Endothelial cell of umbilical vein (primary cell): Measurements from ENCODE around the gene HDAC9. TPM values are rescaled to one million over a fixed set of nuclear protein-coding genes. Genes with fewer than 3 reads are reported as not detected.

Source experiments
- BruUV-seq: library from RNA; stranded (reverse); fragments of 400-500 nt; replicated peaks from 2 replicates; lab custom pipeline; 2021; lab: Mats Ljungman, UMichigan
- CTCF ChIA-PET: fragments of 300-600, 350-600 bp; sonication (Branson Sonifier 250); formaldehyde crosslinking; loops from one replicate; lab custom pipeline; 2021; ENCODE audit warnings: antibody characterized with exemption, inconsistent platforms; lab: Charles Lee
- POLR2A ChIA-PET: fragments of 300-600, 350-600 bp; sonication (Branson Sonifier 250); formaldehyde crosslinking; loops from one replicate; lab custom pipeline; 2021; ENCODE audit warnings: antibody characterized with exemption, inconsistent platforms; lab: Charles Lee
- DNase-seq: peaks from one replicate; pipeline ENCODE4 v3.0.0-alpha.2; 2011; ENCODE audit warnings: low read depth, low spot score
- FAIRE-seq: peaks from 2 replicates; lab custom pipeline; 2011; peaks lifted over from hg19 to GRCh38; lab: Jason Lieb, UNC
- H2AFZ ChIP-seq: 2 replicates; pipeline ENCODE4 v1.6.0; 2012; ENCODE audit warnings: low read depth, low read length, control low read depth, inconsistent platforms
- H3K27ac ChIP-seq: 2 replicates; pipeline ENCODE4 v1.5.1; 2011; ENCODE audit warnings: low read depth, mild to moderate bottlenecking, control low read depth, low read length, moderate library complexity; ENCODE audit not compliant: insufficient read depth
- H3K27me3 ChIP-seq, 2 experiments: 2 replicates each; pipeline versions ENCODE4 v1.6.0 to v1.6.1; 2011; ENCODE audit warnings: low read length in 2 of 2, mixed read lengths in 1 of 2; ENCODE audit not compliant: control insufficient read depth in 2 of 2, insufficient read depth in 2 of 2
- H3K36me3 ChIP-seq, 2 experiments: 2 replicates in 1 of 2; 3 replicates in 1 of 2; pipeline ENCODE4 v1.5.1; 2011; ENCODE audit warnings: low read length in 2 of 2, mild to moderate bottlenecking in 1 of 2, moderate library complexity in 1 of 2; ENCODE audit not compliant: control insufficient read depth in 2 of 2, insufficient read depth in 2 of 2; ENCODE audit errors: extremely low read depth in 1 of 2
- H3K4me1 ChIP-seq: 3 replicates; pipeline ENCODE4 v1.5.1; 2011; ENCODE audit warnings: mild to moderate bottlenecking, low read length; ENCODE audit not compliant: control insufficient read depth, insufficient read depth; ENCODE audit errors: extremely low read depth
- H3K4me2 ChIP-seq: 2 replicates; pipeline ENCODE4 v1.6.1; 2011; ENCODE audit warnings: low read length, control low read depth, mixed read lengths; ENCODE audit not compliant: insufficient read depth
- H3K4me3 ChIP-seq, 3 experiments: fragments of 200-600 bp in 1 of 3; sonication (generic), shearing (Covaris generic) in 1 of 3; replicated peaks in 1 of 3; 2 replicates each; pipeline ENCODE4 v1.5.1; 2011 to 2016; ENCODE audit warnings: control low read depth in 3 of 3, low read length in 3 of 3, mild to moderate bottlenecking in 2 of 3, inconsistent platforms in 1 of 3, low read depth in 1 of 3, moderate library complexity in 1 of 3; ENCODE audit not compliant: insufficient read depth in 1 of 3
- H3K79me2 ChIP-seq: 2 replicates; pipeline ENCODE4 v1.6.0; 2012; ENCODE audit warnings: low read length, inconsistent platforms; ENCODE audit not compliant: control insufficient read depth, insufficient read depth
- H3K9ac ChIP-seq: replicated peaks from 2 replicates; pipeline ENCODE3; 2011; ENCODE audit warnings: low read length, control low read depth; ENCODE audit not compliant: insufficient read depth; ENCODE audit errors: extremely low read depth
- H3K9me1 ChIP-seq: replicated peaks from 3 replicates; pipeline ENCODE4 v1.6.0; 2011; ENCODE audit warnings: mild to moderate bottlenecking, low read length; ENCODE audit not compliant: control insufficient read depth, insufficient read depth; ENCODE audit errors: extremely low read depth
- H3K9me3 ChIP-seq: replicated peaks from 2 replicates; pipeline ENCODE4 v1.5.1; 2012; ENCODE audit warnings: low read length, inconsistent platforms; ENCODE audit not compliant: control insufficient read depth, insufficient read depth
- H4K20me1 ChIP-seq: replicated peaks from 2 replicates; pipeline ENCODE3; 2011; ENCODE audit warnings: mild to moderate bottlenecking, low read length; ENCODE audit not compliant: control insufficient read depth, insufficient read depth; ENCODE audit errors: extremely low read depth
- EZH2 ChIP-seq: IDR thresholded peaks from 2 replicates; pipeline ENCODE4 v1.6.1; 2012; ENCODE audit warnings: borderline replicate concordance, low read depth, mild to moderate bottlenecking, moderate library complexity, low read length, inconsistent platforms; ENCODE audit not compliant: severe bottlenecking
- FOS ChIP-seq: IDR thresholded peaks from 2 replicates; pipeline ENCODE4 v1.6.1; 2011; ENCODE audit warnings: mild to moderate bottlenecking, low read length, moderate library complexity, borderline replicate concordance; ENCODE audit not compliant: insufficient read depth
- GATA2 ChIP-seq: IDR thresholded peaks from 2 replicates; pipeline ENCODE4 v1.7.0; 2011; ENCODE audit warnings: low read depth, mild to moderate bottlenecking, moderate library complexity, mixed read lengths, low read length; ENCODE audit not compliant: insufficient read length, insufficient read depth
- JUN ChIP-seq: IDR thresholded peaks from 2 replicates; pipeline ENCODE4 v1.6.1; 2011; ENCODE audit warnings: borderline replicate concordance, low read depth; ENCODE audit not compliant: insufficient read length, insufficient read depth
- MYC ChIP-seq: IDR thresholded peaks from one replicate; pipeline ENCODE4 v1.6.1; 2011; ENCODE audit warnings: mild to moderate bottlenecking, low read depth, low read length
- POLR2A ChIP-seq: IDR thresholded peaks from 2 replicates; pipeline ENCODE4 v1.6.1; 2012; ENCODE audit warnings: low read depth, mild to moderate bottlenecking, control low read depth, low read length
- POLR2AphosphoS5 ChIP-seq: IDR thresholded peaks from 2 replicates; pipeline ENCODE4 v1.6.1; 2012; ENCODE audit warnings: low read depth, mild to moderate bottlenecking, control low read depth, low read length, moderate library complexity; ENCODE audit not compliant: insufficient read depth
- dilution Hi-C: fragments of 300-500 bp; cut with MboI; formaldehyde crosslinking; loops from one replicate; pipeline ENCODE4 v1.15.0; 2019; ENCODE audit warnings: low sequenced_read_pairs; ENCODE audit not compliant: extremely low pct_ligation_motif_present
- intact Hi-C: fragments of 100-400 bp; cut with micrococcal nuclease; formaldehyde crosslinking; loops from one replicate; pipeline ENCODE4 v1.10.0; 2022
- polyA plus RNA-seq, 4 experiments: library from polyadenylated mRNA; depleted of rRNA in 3 of 4; stranded (reverse) in 3 of 4; unstranded in 1 of 4; fragments of >200 nt; gene quantifications; 2 replicates each; pipeline versions ENCODE4 v1.2.1 to v1.2.3, GENCODE V29; 2011 to 2012; ENCODE audit warnings: missing spikeins in 1 of 4
- total RNA-seq: library from RNA; stranded (reverse); gene quantifications from 2 replicates; pipeline ENCODE4 v1.2.3, GENCODE V29; 2021
- TF ChIP-seq, protein P1 (sequence below): IDR thresholded peaks from 2 replicates; pipeline ENCODE4 v1.6.1; 2011; ENCODE audit not compliant: insufficient read depth, insufficient read length
- TF ChIP-seq, protein P2 (sequence below), 2 donors: IDR thresholded peaks; 1 replicate in 1 of 2; 2 replicates in 1 of 2; pipeline ENCODE4 v1.5.1; 2011; ENCODE audit warnings: low read length in 2 of 2, mild to moderate bottlenecking in 2 of 2, moderate library complexity in 2 of 2, control low read depth in 1 of 2, inconsistent platforms in 1 of 2, low read depth in 1 of 2; ENCODE audit not compliant: insufficient read depth in 1 of 2; ENCODE audit errors: extremely low read depth in 1 of 2

HDAC9 gene
- total and polyA plus RNA-seq, 2 donors (not counting 3 experiments of a cell fraction or from before 2014, with no cell fraction given): 1.8 to 11.6 TPM

DNA sequence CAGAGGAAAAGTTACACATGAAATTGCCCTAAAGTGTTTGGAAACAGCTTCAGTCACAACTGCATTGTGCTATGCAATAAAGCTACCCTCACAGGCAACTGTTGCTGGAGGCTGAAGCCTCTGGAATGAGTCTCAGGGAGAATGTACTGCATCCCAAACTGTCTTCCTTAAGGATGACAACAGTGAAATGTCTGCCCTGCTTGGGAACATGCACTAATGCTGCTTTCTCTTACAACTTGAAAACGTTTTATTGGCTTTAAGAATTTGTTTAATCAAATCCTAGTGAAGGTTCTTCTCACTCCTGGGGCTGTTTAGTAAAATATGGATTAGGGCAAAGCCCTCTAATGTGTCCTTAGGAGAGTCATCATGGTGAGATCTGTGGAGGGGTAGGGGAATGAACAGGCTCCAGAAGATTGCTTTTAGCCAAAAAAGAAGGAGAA is 406.5 kb downstream of the HDAC9 start:
- no peak overlapping the region for H2AFZ ChIP-seq
- no peak for FAIRE-seq

DNA sequence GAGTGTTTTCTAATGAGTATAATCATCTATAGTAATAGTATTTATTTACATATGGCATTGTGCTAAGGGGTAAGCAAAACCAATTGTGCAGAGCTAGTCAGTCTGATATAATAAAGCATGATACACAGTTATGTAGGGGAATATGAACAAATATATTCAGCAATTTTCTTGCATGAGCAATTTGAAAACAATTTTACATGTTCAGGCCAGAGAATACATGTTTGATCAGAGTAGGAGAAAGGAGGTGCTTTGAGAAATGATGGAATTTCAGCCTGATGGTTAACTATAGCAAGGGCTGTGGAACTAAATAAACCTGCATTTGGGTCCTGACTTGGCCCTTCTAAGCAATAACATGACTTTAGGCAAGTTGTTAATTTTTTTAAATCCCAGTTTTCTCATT is 407.3 kb downstream of the HDAC9 start:
- FAIRE-seq: no peak
- Histone ChIP-seq H3K9me1 (no peaks in the 10 kb centered on the region), H3K9ac (no peak overlapping the region), H3K4me3 (no peak overlapping the region), H3K36me3 (no peaks in the 10 kb centered on the region), H3K27me3 (no peaks in the 10 kb centered on the region), H3K9me3 (no peaks in the 10 kb centered on the region), H3K79me2 (no peaks in the 10 kb centered on the region), H3K27ac (no peak overlapping the region), H3K4me2 (no peak overlapping the region), H3K4me1 (no peaks in the 10 kb centered on the region), H2AFZ (no peak overlapping the region), H4K20me1 (no peaks in the 10 kb centered on the region)
- BruUV-seq: no TSS peak
- intact Hi-C loops (no loop called here), dilution Hi-C loops (no loop called here)
- CTCF ChIA-PET: no interaction called here
- no peak for DNase-seq
- TF ChIP-seq, protein P1, sequence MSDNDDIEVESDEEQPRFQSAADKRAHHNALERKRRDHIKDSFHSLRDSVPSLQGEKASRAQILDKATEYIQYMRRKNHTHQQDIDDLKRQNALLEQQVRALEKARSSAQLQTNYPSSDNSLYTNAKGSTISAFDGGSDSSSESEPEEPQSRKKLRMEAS: no peak
- no peak for TF ChIP-seq MYC
- no peak for TF ChIP-seq GATA2
- TF ChIP-seq JUN: no peak
- TF ChIP-seq FOS: no peak
- TF ChIP-seq, protein P2, sequence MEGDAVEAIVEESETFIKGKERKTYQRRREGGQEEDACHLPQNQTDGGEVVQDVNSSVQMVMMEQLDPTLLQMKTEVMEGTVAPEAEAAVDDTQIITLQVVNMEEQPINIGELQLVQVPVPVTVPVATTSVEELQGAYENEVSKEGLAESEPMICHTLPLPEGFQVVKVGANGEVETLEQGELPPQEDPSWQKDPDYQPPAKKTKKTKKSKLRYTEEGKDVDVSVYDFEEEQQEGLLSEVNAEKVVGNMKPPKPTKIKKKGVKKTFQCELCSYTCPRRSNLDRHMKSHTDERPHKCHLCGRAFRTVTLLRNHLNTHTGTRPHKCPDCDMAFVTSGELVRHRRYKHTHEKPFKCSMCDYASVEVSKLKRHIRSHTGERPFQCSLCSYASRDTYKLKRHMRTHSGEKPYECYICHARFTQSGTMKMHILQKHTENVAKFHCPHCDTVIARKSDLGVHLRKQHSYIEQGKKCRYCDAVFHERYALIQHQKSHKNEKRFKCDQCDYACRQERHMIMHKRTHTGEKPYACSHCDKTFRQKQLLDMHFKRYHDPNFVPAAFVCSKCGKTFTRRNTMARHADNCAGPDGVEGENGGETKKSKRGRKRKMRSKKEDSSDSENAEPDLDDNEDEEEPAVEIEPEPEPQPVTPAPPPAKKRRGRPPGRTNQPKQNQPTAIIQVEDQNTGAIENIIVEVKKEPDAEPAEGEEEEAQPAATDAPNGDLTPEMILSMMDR (IDR thresholded peaks at IDR 0.05; ENCODE audit: extremely low read depth in 1 of 2, insufficient read depth in 1 of 2, low read depth in 1 of 2, low read length in 2 of 2): no peak
- TF ChIP-seq POLR2AphosphoS5: no peak
- no peak for TF ChIP-seq POLR2A
- TF ChIP-seq EZH2: no peak
- POLR2A ChIA-PET: no interaction called here

More for the DNA sequence above, 406.5 kb downstream of the HDAC9 start:
- TF ChIP-seq EZH2 (no peak), JUN (no peak), FOS (no peak), MYC (no peak), GATA2 (no peak)
- ChIA-PET POLR2A (no interaction called here), CTCF (no interaction called here)
- H3K9me3 ChIP-seq: no peaks in the 10 kb centered on the region
- dilution Hi-C loops (no loop called here), intact Hi-C loops (no loop called here)
- H3K27me3 ChIP-seq: no peaks in the 10 kb centered on the region
- no peak overlapping the region for H3K4me2 ChIP-seq
- no peak overlapping the region for H3K9ac ChIP-seq
- H3K79me2 ChIP-seq: no peaks in the 10 kb centered on the region
- no peaks in the 10 kb centered on the region for H3K9me1 ChIP-seq
- no peaks in the 10 kb centered on the region for H3K4me1 ChIP-seq
- H3K27ac ChIP-seq: no peak overlapping the region
- H4K20me1 ChIP-seq: no peaks in the 10 kb centered on the region
- no peak for DNase-seq
- no peaks in the 10 kb centered on the region for H3K36me3 ChIP-seq
- BruUV-seq: no TSS peak
- H3K4me3 ChIP-seq: no peak overlapping the region
